Upper lobe of left lung (tissue), 4 donors: ENCODE data around the gene KCNQ1OT1.

ENCODE experiments used
- CTCF ChIP-seq, 6 experiments: fragments of 450-650 bp in 4 of 6; fragments of 200-600 bp in 2 of 6; sonication (generic) in 2 of 6; IDR thresholded peaks; one replicate each; pipeline ENCODE4 v1.5.1; 2016 to 2019; ENCODE audit warnings: antibody characterized with exemption in 6 of 6
- EP300 ChIP-seq, 4 donors: sonication (generic); formaldehyde crosslinking; IDR thresholded peaks; one replicate each; pipeline ENCODE4 v1.5.1; 2017; ENCODE audit warnings: antibody characterized with exemption in 4 of 4, control low read depth in 2 of 4
- POLR2A ChIP-seq, 4 donors: fragments of 450-650 bp; IDR thresholded peaks; one replicate each; pipeline ENCODE4 v1.5.1; 2016 to 2017; ENCODE audit warnings: antibody characterized with exemption in 4 of 4, mild to moderate bottlenecking in 2 of 4
- POLR2AphosphoS5 ChIP-seq, 2 donors: sonication (generic); formaldehyde crosslinking; IDR thresholded peaks; one replicate each; pipeline ENCODE4 v1.5.1; 2017; ENCODE audit warnings: antibody characterized with exemption in 2 of 2

- TF ChIP-seq CTCF (IDR thresholded peaks at IDR 0.05) (no peak), EP300 (IDR thresholded peaks at IDR 0.05) (no peak), POLR2AphosphoS5 (IDR thresholded peaks at IDR 0.05) (no peak), POLR2A (IDR thresholded peaks at IDR 0.05) (no peak)
Measured at GRCh38 chr11:2569731-2570210, 130.0 kb downstream of the KCNQ1OT1 start.
